Activated T-helper 1 cell treated with anti-CD3 and anti-CD28 coated beads, Interleukin-12 subunit alpha, Interleukin-12 subunit beta, Interleukin-2, Interleukin-4 antibody, amounts not matched to agents 30 ng/mL and 10 ng/mL and 1 ng/mL, durations not matched to agents 14 hours and 24 hours and 36 hours (primary cell): ENCODE data around the gene GABBR2. TPM values are rescaled to one million over a fixed set of nuclear protein-coding genes. Genes with fewer than 3 reads are reported as not detected.
"Not testable (repeated sequence)": the region's sequence is repeated elsewhere in the genome, so short reads cannot be mapped to it uniquely, and the experiment has no call there.

ENCODE experiments used
- DNase-seq: peaks from one replicate; pipeline ENCODE4 v3.0.0; 2021; ENCODE audit warnings: low spot score
- H3K27ac Mint-ChIP-seq: one replicate; pipeline ENCODE4 v1.8.0; 2021; ENCODE audit warnings: mild to moderate bottlenecking, mixed read lengths
- H3K27me3 Mint-ChIP-seq: one replicate; pipeline ENCODE4 v1.8.0; 2022; ENCODE audit warnings: mild to moderate bottlenecking, moderate library complexity, mixed read lengths; ENCODE audit not compliant: insufficient read depth
- H3K36me3 Mint-ChIP-seq: one replicate; pipeline ENCODE4 v1.8.0; 2021; ENCODE audit warnings: low read depth, mixed read lengths
- H3K4me1 Mint-ChIP-seq: one replicate; pipeline ENCODE4 v1.8.0; 2021; ENCODE audit warnings: low read depth, mixed read lengths
- H3K4me3 Mint-ChIP-seq: one replicate; pipeline ENCODE4 v1.8.0; 2021; ENCODE audit warnings: mild to moderate bottlenecking, moderate library complexity, mixed read lengths
- H3K9me3 Mint-ChIP-seq: one replicate; pipeline ENCODE4 v1.8.0; 2021; ENCODE audit warnings: mixed read lengths
- intact Hi-C: fragments of 100-400 bp; cut with micrococcal nuclease; formaldehyde crosslinking; loops from one replicate; pipeline ENCODE4 v1.15.1; 2024
- total RNA-seq: library from RNA; stranded (reverse); gene quantifications from 2 replicates; pipeline ENCODE4 v1.2.3, GENCODE V29; 2022

The GABBR2 gene
- total RNA-seq, 1 donor from 2014 or later: not detected

- Mint-ChIP-seq H3K4me3 (no peak overlapping the region), H3K9me3 (no peaks in the 10 kb centered on the region), H3K36me3 (no peaks in the 10 kb centered on the region), H3K4me1 (no peaks in the 10 kb centered on the region), H3K27me3 (no peaks in the 10 kb centered on the region), H3K27ac (no peak overlapping the region)
- intact Hi-C loops: no loop called here
- DNase-seq: no peak
These were observed 223.0 kb downstream of the GABBR2 start for GRCh38 chr9:98485706-98486105.

- H3K27me3 Mint-ChIP-seq: no peaks in the 10 kb centered on the region
- H3K36me3 Mint-ChIP-seq: no peaks in the 10 kb centered on the region
- no peak overlapping the region for H3K4me3 Mint-ChIP-seq
- no peaks in the 10 kb centered on the region for H3K9me3 Mint-ChIP-seq
- DNase-seq: no peak
- intact Hi-C loops: no loop called here
- H3K4me1 Mint-ChIP-seq: no peaks in the 10 kb centered on the region
- H3K27ac Mint-ChIP-seq: no peak overlapping the region
These were observed 224.6 kb downstream of the GABBR2 start for GRCh38 chr9:98484162-98484561.

GRCh38 chr9:98482226-98482625 lies 226.5 kb downstream of the GABBR2 start:
- Mint-ChIP-seq H3K27ac (no peak overlapping the region), H3K4me3 (no peak overlapping the region), H3K36me3 (no peaks in the 10 kb centered on the region), H3K27me3 (no peaks in the 10 kb centered on the region), H3K9me3 (no peaks in the 10 kb centered on the region), H3K4me1 (no peaks in the 10 kb centered on the region)
- intact Hi-C loops: no loop called here
- DNase-seq: no peak

GRCh38 chr9:98481676-98482075 lies 227.1 kb downstream of the GABBR2 start:
- Mint-ChIP-seq H3K36me3 (no peaks in the 10 kb centered on the region), H3K9me3 (no peaks in the 10 kb centered on the region), H3K27ac (no peak overlapping the region), H3K27me3 (no peaks in the 10 kb centered on the region), H3K4me3 (no peak overlapping the region), H3K4me1 (no peaks in the 10 kb centered on the region)
- intact Hi-C loops: no loop called here
- no peak for DNase-seq

- Mint-ChIP-seq H3K27ac (no peak overlapping the region), H3K4me3 (no peak overlapping the region), H3K27me3 (no peaks in the 10 kb centered on the region), H3K9me3 (no peaks in the 10 kb centered on the region), H3K36me3 (no peaks in the 10 kb centered on the region), H3K4me1 (no peaks in the 10 kb centered on the region)
- no peak for DNase-seq
- intact Hi-C loops: no loop called here
These were observed 228.5 kb downstream of the GABBR2 start for GRCh38 chr9:98479967-98480847.

GRCh38 chr9:98479449-98479848 lies 229.3 kb downstream of the GABBR2 start:
- H3K4me3 Mint-ChIP-seq: no peak overlapping the region
- intact Hi-C loops: no loop called here
- no peaks in the 10 kb centered on the region for H3K9me3 Mint-ChIP-seq
- H3K4me1 Mint-ChIP-seq: no peaks in the 10 kb centered on the region
- DNase-seq: no peak
- H3K36me3 Mint-ChIP-seq: no peaks in the 10 kb centered on the region
- no peaks in the 10 kb centered on the region for H3K27me3 Mint-ChIP-seq
- H3K27ac Mint-ChIP-seq: no peak overlapping the region

GRCh38 chr9:98477884-98478283 lies 230.9 kb downstream of the GABBR2 start:
- H3K4me1 Mint-ChIP-seq: no peaks in the 10 kb centered on the region
- no peaks in the 10 kb centered on the region for H3K9me3 Mint-ChIP-seq
- intact Hi-C loops: no loop called here
- H3K36me3 Mint-ChIP-seq: no peaks in the 10 kb centered on the region
- peaks cover 9% of the 10 kb centered on the region for H3K27me3 Mint-ChIP-seq
- H3K4me3 Mint-ChIP-seq: no peak overlapping the region
- no peak overlapping the region for H3K27ac Mint-ChIP-seq
- DNase-seq: no peak

GRCh38 chr9:98472216-98472615 lies 236.5 kb downstream of the GABBR2 start:
- H3K4me3 Mint-ChIP-seq: no peak overlapping the region
- peaks cover 18% of the 10 kb centered on the region for H3K27me3 Mint-ChIP-seq
- no peaks in the 10 kb centered on the region for H3K4me1 Mint-ChIP-seq
- intact Hi-C loops: no loop called here
- H3K9me3 Mint-ChIP-seq: no peaks in the 10 kb centered on the region
- DNase-seq: no peak
- no peaks in the 10 kb centered on the region for H3K36me3 Mint-ChIP-seq
- H3K27ac Mint-ChIP-seq: no peak overlapping the region

GRCh38 chr9:98471185-98471584 lies 237.6 kb downstream of the GABBR2 start:
- intact Hi-C loops: no loop called here
- H3K36me3 Mint-ChIP-seq: no peaks in the 10 kb centered on the region

GRCh38 chr9:98468567-98469239 lies 240.0 kb downstream of the GABBR2 start:
- Mint-ChIP-seq H3K36me3 (no peaks in the 10 kb centered on the region), H3K27me3 (peaks cover 14% of the 10 kb centered on the region), H3K4me3 (no peak overlapping the region), H3K9me3 (no peaks in the 10 kb centered on the region), H3K4me1 (no peaks in the 10 kb centered on the region), H3K27ac (no peak overlapping the region)
- DNase-seq: no peak
- intact Hi-C loops: no loop called here

More at GRCh38 chr9:98471185-98471584, 237.6 kb downstream of the GABBR2 start:
- H3K9me3 Mint-ChIP-seq: no peaks in the 10 kb centered on the region
- DNase-seq: no peak
- peaks cover 18% of the 10 kb centered on the region for H3K27me3 Mint-ChIP-seq
- no peaks in the 10 kb centered on the region for H3K4me1 Mint-ChIP-seq
- H3K27ac Mint-ChIP-seq: no peak overlapping the region
- no peak overlapping the region for H3K4me3 Mint-ChIP-seq

- no peak overlapping the region for H3K27ac Mint-ChIP-seq
- intact Hi-C loops: no loop called here
- H3K9me3 Mint-ChIP-seq: peaks cover 21% of the 10 kb centered on the region
- H3K27me3 Mint-ChIP-seq: peaks cover 2% of the 10 kb centered on the region
- no peaks in the 10 kb centered on the region for H3K36me3 Mint-ChIP-seq
- H3K4me1 Mint-ChIP-seq: no peaks in the 10 kb centered on the region
- DNase-seq: no peak
- no peak overlapping the region for H3K4me3 Mint-ChIP-seq
These were observed 242.9 kb downstream of the GABBR2 start for GRCh38 chr9:98465799-98466198.

- peaks cover 30% of the 10 kb centered on the region for H3K9me3 Mint-ChIP-seq
- intact Hi-C loops, H3K27ac Mint-ChIP-seq, DNase-seq, H3K4me1 Mint-ChIP-seq, H3K36me3 Mint-ChIP-seq, H3K27me3 Mint-ChIP-seq, H3K4me3 Mint-ChIP-seq: not testable (repeated sequence)
These were observed 244.5 kb downstream of the GABBR2 start for GRCh38 chr9:98464156-98464690.

GRCh38 chr9:98462310-98462709 lies 246.4 kb downstream of the GABBR2 start:
- intact Hi-C loops: no loop called here

More at GRCh38 chr9:98462310-98462709, 246.4 kb downstream of the GABBR2 start:
- H3K36me3 Mint-ChIP-seq: no peaks in the 10 kb centered on the region
- H3K4me3 Mint-ChIP-seq: no peak overlapping the region
- H3K27ac Mint-ChIP-seq: no peak overlapping the region
- H3K4me1 Mint-ChIP-seq: no peaks in the 10 kb centered on the region
- DNase-seq: no peak
- H3K27me3 Mint-ChIP-seq: no peaks in the 10 kb centered on the region
- peaks cover 30% of the 10 kb centered on the region for H3K9me3 Mint-ChIP-seq
